ENCODE measurements around the gene GPATCH8. TPM values are rescaled to one million over a fixed set of nuclear protein-coding genes. Genes with fewer than 3 reads are reported as not detected.
"Not testable (repeated sequence)": the region's sequence is repeated elsewhere in the genome, so short reads cannot be mapped to it uniquely, and the experiment has no call there.

GPATCH8 gene
- total RNA-seq, 1 donor from 2014 or later = 62.6 TPM

GRCh38 chr17:44523672-44523972 lies 20.4 kb upstream of the GPATCH8 start:
- Mint-ChIP-seq H3K9me3 (ENCODE audit: unreplicated experiment) (peaks cover 2% of the 10 kb centered on the region), H3K27me3 (ENCODE audit: unreplicated experiment) (peaks cover 9% of the 10 kb centered on the region), H3K4me3 (ENCODE audit: unreplicated experiment) (no peak overlapping the region), H3K36me3 (ENCODE audit: unreplicated experiment) (peaks cover 9% of the 10 kb centered on the region), H3K4me1 (ENCODE audit: low read depth, unreplicated experiment) (no peaks in the 10 kb centered on the region), H3K27ac (ENCODE audit: unreplicated experiment) (no peak overlapping the region)
- TF ChIP-seq, protein P1, sequence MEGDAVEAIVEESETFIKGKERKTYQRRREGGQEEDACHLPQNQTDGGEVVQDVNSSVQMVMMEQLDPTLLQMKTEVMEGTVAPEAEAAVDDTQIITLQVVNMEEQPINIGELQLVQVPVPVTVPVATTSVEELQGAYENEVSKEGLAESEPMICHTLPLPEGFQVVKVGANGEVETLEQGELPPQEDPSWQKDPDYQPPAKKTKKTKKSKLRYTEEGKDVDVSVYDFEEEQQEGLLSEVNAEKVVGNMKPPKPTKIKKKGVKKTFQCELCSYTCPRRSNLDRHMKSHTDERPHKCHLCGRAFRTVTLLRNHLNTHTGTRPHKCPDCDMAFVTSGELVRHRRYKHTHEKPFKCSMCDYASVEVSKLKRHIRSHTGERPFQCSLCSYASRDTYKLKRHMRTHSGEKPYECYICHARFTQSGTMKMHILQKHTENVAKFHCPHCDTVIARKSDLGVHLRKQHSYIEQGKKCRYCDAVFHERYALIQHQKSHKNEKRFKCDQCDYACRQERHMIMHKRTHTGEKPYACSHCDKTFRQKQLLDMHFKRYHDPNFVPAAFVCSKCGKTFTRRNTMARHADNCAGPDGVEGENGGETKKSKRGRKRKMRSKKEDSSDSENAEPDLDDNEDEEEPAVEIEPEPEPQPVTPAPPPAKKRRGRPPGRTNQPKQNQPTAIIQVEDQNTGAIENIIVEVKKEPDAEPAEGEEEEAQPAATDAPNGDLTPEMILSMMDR (IDR thresholded peaks at IDR 0.05; ENCODE audit: partially characterized antibody, unreplicated experiment) = no peak
- DNase-seq = no peak

DNA sequence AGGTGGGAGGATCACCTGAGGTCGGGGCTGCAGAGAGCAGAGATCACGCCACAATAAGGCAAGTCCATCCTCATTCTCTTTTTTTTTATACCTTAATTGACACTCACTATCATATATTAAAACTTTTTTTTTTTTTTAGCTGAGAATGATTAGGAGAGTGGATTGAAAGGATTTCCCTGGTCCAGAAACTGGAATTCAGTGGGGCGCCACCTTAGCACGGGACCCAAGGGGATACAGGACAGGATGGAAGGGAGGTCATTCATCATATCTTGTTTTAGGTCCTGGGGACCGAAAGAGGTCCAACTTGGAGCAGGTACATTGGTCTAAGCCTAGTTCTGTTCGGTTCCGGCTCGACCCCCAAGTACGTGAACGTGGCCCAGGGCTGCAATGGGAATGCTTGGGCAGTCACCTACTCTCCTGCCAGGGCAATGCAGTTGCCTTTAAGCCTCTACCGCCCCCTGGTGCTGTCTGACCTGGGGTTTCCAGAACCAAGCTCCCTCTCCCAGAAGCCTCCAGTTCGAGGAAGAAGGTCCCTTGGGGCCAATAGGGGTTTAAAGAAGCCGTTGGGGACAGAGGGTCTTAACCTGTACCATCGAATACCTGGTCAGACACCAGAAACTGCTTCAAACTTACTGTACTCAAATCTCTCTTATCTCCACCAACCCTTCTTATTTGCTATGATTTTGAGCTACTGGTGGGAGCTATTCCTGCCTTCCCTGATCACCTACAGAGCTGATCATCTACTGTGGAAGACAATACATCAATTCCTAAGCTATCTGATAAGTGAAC lies 19.9 kb upstream of the GPATCH8 start:
- Mint-ChIP-seq H3K4me3 (ENCODE audit: unreplicated experiment) (no peak overlapping the region), H3K27me3 (ENCODE audit: unreplicated experiment) (peaks cover 9% of the 10 kb centered on the region), H3K27ac (ENCODE audit: unreplicated experiment) (no peak overlapping the region), H3K36me3 (ENCODE audit: unreplicated experiment) (peaks cover 9% of the 10 kb centered on the region), H3K9me3 (ENCODE audit: unreplicated experiment) (peaks cover 2% of the 10 kb centered on the region), H3K4me1 (ENCODE audit: low read depth, unreplicated experiment) (no peaks in the 10 kb centered on the region)
- peak; percentile 56 for DNase-seq
- TF ChIP-seq, protein P1 (IDR thresholded peaks at IDR 0.05; ENCODE audit: partially characterized antibody, unreplicated experiment) = no peak

- Mint-ChIP-seq H3K9me3 (ENCODE audit: unreplicated experiment) (peaks cover 2% of the 10 kb centered on the region), H3K27ac (ENCODE audit: unreplicated experiment) (no peak overlapping the region), H3K36me3 (ENCODE audit: unreplicated experiment) (no peaks in the 10 kb centered on the region), H3K4me1 (ENCODE audit: low read depth, unreplicated experiment) (no peaks in the 10 kb centered on the region), H3K4me3 (ENCODE audit: unreplicated experiment) (no peak overlapping the region), H3K27me3 (ENCODE audit: unreplicated experiment) (peaks cover 5% of the 10 kb centered on the region)
- DNase-seq = no peak
- TF ChIP-seq, protein P1 (IDR thresholded peaks at IDR 0.05; ENCODE audit: partially characterized antibody, unreplicated experiment) = no peak
Observed at GRCh38 chr17:44518032-44518431, 14.8 kb upstream of the GPATCH8 start.

GRCh38 chr17:44511241-44512134 lies 8.3 kb upstream of the GPATCH8 start:
- not testable (repeated sequence) for H3K27me3 Mint-ChIP-seq (ENCODE audit: unreplicated experiment); H3K4me1 Mint-ChIP-seq (ENCODE audit: low read depth, unreplicated experiment); H3K9me3 Mint-ChIP-seq (ENCODE audit: unreplicated experiment); H3K36me3 Mint-ChIP-seq (ENCODE audit: unreplicated experiment)
- peak overlapping the region; percentile 80 for H3K4me3 Mint-ChIP-seq (ENCODE audit: unreplicated experiment)
- peak; percentile 45 for DNase-seq
- peak overlapping the region; percentile 79 for H3K27ac Mint-ChIP-seq (ENCODE audit: unreplicated experiment)

GRCh38 chr17:44506939-44507604 lies 3.9 kb upstream of the GPATCH8 start:
- not testable (repeated sequence) for H3K27me3 Mint-ChIP-seq (ENCODE audit: unreplicated experiment); DNase-seq; H3K9me3 Mint-ChIP-seq (ENCODE audit: unreplicated experiment)

More at GRCh38 chr17:44506939-44507604, 3.9 kb upstream of the GPATCH8 start:
- H3K4me1 Mint-ChIP-seq (ENCODE audit: low read depth, unreplicated experiment); H3K36me3 Mint-ChIP-seq (ENCODE audit: unreplicated experiment); H3K27ac Mint-ChIP-seq (ENCODE audit: unreplicated experiment); H3K4me3 Mint-ChIP-seq (ENCODE audit: unreplicated experiment): not testable (repeated sequence)
